NCI-H1436 (cell line): ENCODE results near the gene ROBO1.
A peak's percentile ranks its signal among the peaks of the same experiment; 100 is the strongest.

ENCODE experiments used
- DNase-seq: peaks from one replicate; lab custom pipeline; 2025; lab: John Stamatoyannopoulos, UW

Gene ROBO1

DNA sequence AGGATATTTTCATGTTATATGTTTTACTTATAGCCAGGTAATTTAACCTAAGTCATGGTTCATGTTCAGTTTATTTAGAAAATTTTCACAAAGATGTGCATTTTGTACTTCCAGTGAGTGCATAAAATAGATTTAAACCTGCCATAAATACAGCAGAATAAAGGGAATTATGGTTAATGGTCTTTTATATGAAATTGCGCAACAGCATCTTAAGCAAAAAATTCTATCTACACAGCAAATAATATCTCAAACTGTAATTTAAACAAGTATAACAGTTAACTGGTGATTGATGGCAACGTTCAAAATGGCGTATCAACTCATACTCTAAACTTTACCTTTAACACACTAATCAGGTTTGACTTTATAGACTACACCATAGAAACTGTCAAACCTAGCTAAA lies 97.6 kb downstream of the ROBO1 start:
- no peak for DNase-seq

GRCh38 chr3:79664455-79664854 lies 103.3 kb downstream of the ROBO1 start:
- no peak for DNase-seq

DNA sequence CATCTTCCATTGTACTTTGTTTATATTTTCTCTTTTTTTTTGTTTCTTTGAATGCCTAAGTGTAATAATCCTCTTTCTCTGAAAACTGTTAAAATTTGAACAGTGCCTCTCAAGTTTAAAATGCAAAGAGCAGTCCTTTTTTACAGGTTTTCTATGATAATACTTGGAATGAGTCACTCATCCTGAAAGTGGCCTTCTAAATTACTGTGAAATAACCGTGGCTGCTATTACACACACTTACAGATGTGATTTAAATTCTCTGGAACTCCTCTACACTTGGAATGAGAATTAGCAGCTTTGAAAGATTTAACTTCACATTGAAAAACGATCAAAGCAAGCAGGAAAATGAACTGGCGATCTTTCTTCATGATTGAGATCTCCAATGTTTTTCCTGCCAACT lies 105.9 kb downstream of the ROBO1 start:
- no peak for DNase-seq

- no peak for DNase-seq
These were observed 110.7 kb downstream of the ROBO1 start for GRCh38 chr3:79657076-79657475.

DNA sequence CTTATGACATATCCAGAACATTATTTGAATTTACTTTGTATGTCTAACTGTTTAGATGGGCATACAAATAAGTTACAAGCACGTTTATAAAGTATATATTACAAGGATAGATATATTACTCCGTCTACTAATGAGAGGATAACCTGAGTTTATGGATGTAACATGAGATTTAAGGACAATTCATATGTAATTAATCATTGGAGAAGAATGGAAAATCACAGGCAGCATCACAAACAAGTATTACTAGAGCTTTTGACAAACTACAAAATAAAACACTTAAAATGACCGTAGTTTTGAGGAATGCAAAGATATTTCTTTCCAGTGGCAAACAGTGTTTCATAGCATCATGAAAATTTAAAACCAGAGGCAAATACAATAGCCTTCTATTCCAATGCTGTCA lies 113.8 kb downstream of the ROBO1 start:
- DNase-seq: no peak

DNA sequence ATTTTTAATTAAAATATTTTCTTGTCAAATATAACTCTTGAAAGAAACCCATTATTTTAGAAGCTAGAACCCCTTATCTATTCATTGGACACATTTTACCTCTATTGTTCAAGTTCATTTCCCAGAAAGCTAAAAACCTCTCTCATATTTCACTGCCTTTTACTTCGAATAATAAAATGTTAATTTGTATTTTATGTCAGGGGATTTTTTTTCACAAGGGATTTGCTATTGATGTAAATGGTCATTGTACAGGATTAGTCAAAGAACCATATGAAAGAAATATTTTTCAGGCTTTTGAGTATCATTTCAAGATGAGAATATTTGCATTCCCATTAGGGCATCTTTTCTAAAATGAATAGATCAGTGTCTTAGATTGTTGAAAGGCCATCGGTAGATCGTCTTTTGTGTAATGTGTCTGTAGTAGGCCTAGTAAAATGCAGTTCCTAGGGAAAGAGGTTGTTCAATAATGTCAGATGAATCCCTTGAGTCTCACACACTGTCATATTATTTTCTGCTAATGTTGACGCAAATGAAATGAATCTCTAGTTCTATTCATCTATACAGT lies 114.5 kb downstream of the ROBO1 start:
- DNase-seq: no peak

DNA sequence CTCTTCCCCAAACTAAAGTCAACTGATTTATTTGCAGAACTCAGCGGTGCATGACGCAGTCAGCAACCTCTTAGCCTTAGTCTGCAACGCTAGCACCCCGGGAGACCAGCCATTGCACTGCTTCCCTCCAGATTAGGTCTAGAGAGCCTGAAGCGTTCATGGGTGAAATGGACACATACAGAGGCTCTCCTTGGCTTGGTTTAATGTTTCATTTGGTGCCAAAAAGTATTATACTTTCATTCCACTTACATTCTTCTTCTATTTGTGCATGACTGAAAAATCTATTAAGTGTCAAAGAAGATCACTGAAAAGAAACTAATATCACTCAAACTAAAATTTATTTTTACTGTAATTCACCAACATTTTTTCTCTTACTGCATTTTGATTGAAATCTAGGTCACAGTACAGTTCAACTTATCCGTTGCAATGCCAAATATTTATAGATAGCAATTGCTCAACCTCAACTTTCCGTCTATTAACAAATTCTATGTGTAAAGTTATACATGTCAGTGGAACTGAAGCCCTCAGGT lies 116.2 kb downstream of the ROBO1 start:
- no peak for DNase-seq

DNA sequence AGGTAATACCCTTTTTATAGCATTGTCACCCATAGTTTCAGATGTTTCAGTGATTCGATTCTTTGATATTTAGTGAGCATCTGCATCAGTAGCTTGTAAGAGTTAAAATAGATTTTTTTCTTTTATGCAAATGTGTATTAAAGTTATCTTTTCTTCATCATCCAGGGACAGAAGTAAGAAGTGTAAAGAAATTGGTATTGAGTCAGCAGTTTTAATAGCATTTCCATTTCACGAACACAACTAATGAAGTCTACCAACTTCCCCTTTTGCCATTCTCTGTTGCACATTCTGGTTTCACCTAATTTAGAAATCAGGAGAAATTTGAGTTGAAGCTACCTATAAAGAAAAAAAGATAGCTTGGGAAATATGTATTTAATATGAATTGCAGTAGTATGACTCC lies 127.9 kb downstream of the ROBO1 start:
- no peak for DNase-seq

DNA sequence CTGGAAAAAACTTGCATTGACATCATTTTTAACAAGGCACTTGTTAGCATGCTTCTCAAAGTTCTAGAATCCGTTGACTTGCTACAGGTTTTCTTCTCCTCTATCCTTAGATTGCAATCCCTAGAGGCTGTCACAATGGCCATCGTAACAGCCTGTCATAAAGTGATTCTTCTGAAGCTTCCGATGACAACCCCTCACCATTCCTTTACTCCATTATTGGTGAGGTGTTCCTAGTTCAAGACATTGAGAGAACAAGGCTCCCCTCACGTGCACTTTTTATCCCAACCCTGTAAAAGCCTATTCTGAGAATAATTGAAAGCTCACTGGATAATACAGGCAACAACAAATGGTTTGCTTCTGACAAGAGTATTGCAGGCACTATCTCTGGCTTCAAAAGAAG lies 131.4 kb downstream of the ROBO1 start:
- DNase-seq: no peak

GRCh38 chr3:79632842-79633241 lies 135.0 kb downstream of the ROBO1 start:
- no peak for DNase-seq

GRCh38 chr3:79618883-79619282 lies 148.9 kb downstream of the ROBO1 start:
- DNase-seq: no peak

DNA sequence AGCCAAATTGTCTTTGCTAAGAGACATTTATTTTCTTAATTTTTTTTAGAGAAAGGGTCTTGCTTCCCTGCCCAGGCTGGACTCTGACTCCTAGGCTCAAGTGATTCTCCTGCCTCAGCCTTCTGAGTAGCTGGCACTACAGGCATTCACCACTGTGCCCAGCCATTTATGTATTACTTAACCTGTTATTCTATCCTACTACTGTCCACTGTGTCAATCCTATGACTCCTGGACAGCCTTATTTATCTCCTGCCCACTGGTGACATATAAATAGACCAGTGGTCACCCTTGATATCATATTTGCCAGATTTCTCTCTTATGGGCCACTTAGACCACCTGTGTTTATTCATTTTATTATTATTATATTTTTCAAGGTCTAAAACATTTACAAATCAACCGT lies 161.4 kb downstream of the ROBO1 start:
- DNase-seq: no peak

- no peak for DNase-seq
These were observed 163.1 kb downstream of the ROBO1 start for GRCh38 chr3:79604681-79605080.

DNA sequence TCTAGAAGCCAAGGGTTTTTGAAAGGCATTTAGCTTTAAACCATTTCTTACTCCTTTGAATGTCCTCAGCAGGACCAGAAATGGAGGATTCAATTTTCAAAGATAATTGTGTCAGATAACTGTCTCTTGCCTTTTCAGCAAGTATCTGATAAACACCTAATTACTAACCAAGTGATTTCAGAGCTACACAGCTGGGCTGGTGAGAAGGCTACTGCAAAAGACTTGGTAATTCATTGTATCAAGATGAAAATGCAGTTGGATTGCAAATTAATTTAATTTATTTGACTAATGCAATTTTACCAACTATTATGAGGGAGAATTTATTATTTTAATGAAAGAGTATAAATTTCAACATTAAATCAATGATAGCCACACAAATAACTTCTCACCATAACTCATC lies 165.4 kb downstream of the ROBO1 start:
- no peak for DNase-seq

GRCh38 chr3:79598594-79598993 lies 169.2 kb downstream of the ROBO1 start:
- DNase-seq: peak; percentile 5

GRCh38 chr3:79597709-79598108 lies 170.1 kb downstream of the ROBO1 start:
- DNase-seq: no peak

DNA sequence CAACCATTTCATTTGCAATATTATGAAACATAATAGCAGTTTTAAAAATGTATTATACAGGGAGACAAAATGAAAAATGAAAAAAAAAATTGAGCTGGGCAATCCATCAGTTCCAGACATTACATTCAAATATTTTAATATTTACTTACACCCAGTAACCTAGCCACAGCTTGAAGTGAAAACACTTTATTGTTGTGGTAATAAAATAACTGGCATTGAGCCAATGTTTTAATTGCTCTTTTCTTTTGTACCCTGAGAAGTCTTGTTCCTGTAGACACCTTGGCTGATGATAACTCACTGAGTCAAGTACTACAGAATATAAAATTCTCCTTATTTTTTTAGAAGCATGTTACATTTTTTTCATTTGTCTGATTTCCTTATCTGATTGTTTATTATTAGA lies 180.6 kb downstream of the ROBO1 start:
- DNase-seq: no peak

DNA sequence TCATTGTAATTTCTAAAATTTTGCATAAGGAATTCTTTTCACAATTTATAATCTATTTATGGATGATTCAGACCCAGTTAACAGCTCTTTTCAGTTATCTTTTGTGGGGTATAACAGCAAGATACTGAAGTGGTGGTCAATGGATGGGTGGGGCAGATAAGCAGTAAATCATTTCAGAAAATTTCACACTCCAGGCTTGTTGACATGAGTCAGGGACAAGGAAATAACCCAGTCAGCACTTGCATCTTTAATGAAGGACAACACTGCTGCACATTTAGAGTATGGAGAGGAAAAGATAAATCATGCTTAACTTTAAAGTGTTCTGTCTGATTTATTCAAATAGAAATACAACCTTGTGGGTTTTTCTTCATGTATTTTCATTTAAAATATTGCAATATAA lies 181.6 kb downstream of the ROBO1 start:
- no peak for DNase-seq

- DNase-seq: no peak
These were observed 194.9 kb downstream of the ROBO1 start for GRCh38 chr3:79572930-79573329.

- DNase-seq: no peak
These were observed 198.9 kb downstream of the ROBO1 start for GRCh38 chr3:79568938-79569337.

GRCh38 chr3:79564192-79564591 lies 203.6 kb downstream of the ROBO1 start:
- no peak for DNase-seq

GRCh38 chr3:79560698-79561097 lies 207.1 kb downstream of the ROBO1 start:
- DNase-seq: no peak

DNA sequence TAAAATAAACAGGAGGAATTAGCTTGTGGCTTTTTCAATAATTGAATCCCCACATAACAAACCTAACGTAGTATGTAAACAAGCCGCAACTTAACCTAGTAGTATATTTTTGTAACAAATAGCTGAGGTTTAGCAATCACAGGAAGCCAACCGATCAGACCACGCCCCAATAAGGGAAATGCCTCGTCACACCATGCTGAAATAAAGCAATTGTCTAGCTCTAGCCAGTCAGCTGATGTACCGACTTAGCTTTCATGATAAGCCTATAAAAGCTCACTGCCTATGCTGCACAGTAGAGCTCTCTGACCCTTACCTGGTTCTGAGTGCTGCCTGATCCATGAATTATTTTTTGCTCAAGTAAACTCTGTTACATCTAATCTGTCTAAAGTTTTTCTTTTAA lies 208.9 kb downstream of the ROBO1 start:
- no peak for DNase-seq

- DNase-seq: no peak
These were observed 212.1 kb downstream of the ROBO1 start for GRCh38 chr3:79555655-79556054.

- no peak for DNase-seq
These were observed 215.8 kb downstream of the ROBO1 start for GRCh38 chr3:79551997-79552396.
